HepG2 (cell line): ENCODE data around the gene CYLD. TPM values are rescaled to one million over a fixed set of nuclear protein-coding genes. Genes with fewer than 3 reads are reported as not detected.
A peak's percentile ranks its signal among the peaks of the same experiment; 100 is the strongest.

Experiments
- ATF7 ChIP-seq, 2 experiments: fragments of 450-650 bp in 1 of 2; sonication (generic) in 1 of 2; formaldehyde crosslinking in 1 of 2; IDR thresholded peaks; 2 replicates each; pipeline versions ENCODE4 v1.4.0 to v1.6.1; 2016 to 2020; ENCODE audit warnings: antibody characterized with exemption in 1 of 2, mild to moderate bottlenecking in 1 of 2, missing genetic modification reagents in 1 of 2
- GATA4 ChIP-seq: sonication (generic); IDR thresholded peaks from 2 replicates; pipeline ENCODE4 v1.6.1; 2016; ENCODE audit warnings: antibody characterized with exemption, low read depth, borderline replicate concordance
- HHEX ChIP-seq: IDR thresholded peaks from 2 replicates; pipeline ENCODE4 v1.6.1; 2016; ENCODE audit warnings: control low read depth
- MIER3 ChIP-seq: IDR thresholded peaks from 2 replicates; pipeline ENCODE4 v1.6.1; 2016; ENCODE audit warnings: missing compliant biosample characterization, borderline replicate concordance
- SMARCC2 ChIP-seq: fragments of 450-650 bp; IDR thresholded peaks from 2 replicates; pipeline ENCODE4 v1.6.1; 2017; ENCODE audit warnings: antibody characterized with exemption, mild to moderate bottlenecking
- SP140L ChIP-seq: sonication (generic); formaldehyde crosslinking; IDR thresholded peaks from 2 replicates; pipeline ENCODE4 v1.4.0; 2020; ENCODE audit warnings: missing genetic modification reagents, borderline replicate concordance
- SP5 ChIP-seq: IDR thresholded peaks from 2 replicates; pipeline ENCODE4 v1.6.1; 2016; ENCODE audit warnings: low read depth, borderline replicate concordance
- STAG1 ChIP-seq: sonication (generic); formaldehyde crosslinking; IDR thresholded peaks from 2 replicates; pipeline ENCODE4 v1.4.0; 2020; ENCODE audit warnings: missing genetic modification reagents
- THYN1 ChIP-seq: sonication (generic); formaldehyde crosslinking; IDR thresholded peaks from 2 replicates; pipeline ENCODE4 v1.8.1; 2023; ENCODE audit warnings: low read depth, mild to moderate bottlenecking, moderate library complexity, missing genetic modification reagents, borderline replicate concordance
- ZFX ChIP-seq: sonication (generic); formaldehyde crosslinking; IDR thresholded peaks from 2 replicates; pipeline ENCODE4 v1.4.0; 2020; ENCODE audit warnings: mild to moderate bottlenecking, low read depth, missing genetic modification reagents, moderate library complexity
- ZNF292 ChIP-seq: sonication (generic); formaldehyde crosslinking; IDR thresholded peaks from 2 replicates; pipeline ENCODE4 v1.8.1; 2022; ENCODE audit warnings: mild to moderate bottlenecking, low read depth, missing genetic modification reagents, borderline replicate concordance
- ZNF746 ChIP-seq: sonication (generic); formaldehyde crosslinking; IDR thresholded peaks from 2 replicates; pipeline ENCODE4 v1.8.0; 2022; ENCODE audit warnings: mild to moderate bottlenecking, missing genetic modification reagents
- polyA plus RNA-seq, 8 experiments: library from polyadenylated mRNA; depleted of rRNA in 3 of 8; stranded (reverse) in 7 of 8; unstranded in 1 of 8; fragments of >200 nt; fragmentation: Illumina TruSeq in 4 of 8; extraction: Trizol in 4 of 8; gene quantifications; 2 replicates each; pipeline versions ENCODE4 v1.2.1 to v1.2.3, GENCODE V29; 2011 to 2016; ENCODE audit warnings: low read depth in 4 of 8, missing spikeins in 1 of 8, mixed read lengths in 1 of 8; ENCODE audit not compliant: insufficient read depth in 1 of 8
- total RNA-seq, 5 experiments: library from RNA; depleted of rRNA; stranded (reverse); fragments of >200 nt; fragmentation: Illumina TruSeq; extraction: Trizol; gene quantifications; 2 replicates each; pipeline ENCODE4 v1.2.3, GENCODE V29; 2016; ENCODE audit warnings: low read depth in 1 of 5
- TF ChIP-seq, protein P1 (sequence below): IDR thresholded peaks from 2 replicates; pipeline ENCODE4 v1.6.1; 2016; ENCODE audit warnings: missing genetic modification reagents, missing compliant biosample characterization
- TF ChIP-seq, protein P2 (sequence below): sonication (generic); formaldehyde crosslinking; IDR thresholded peaks from 2 replicates; pipeline ENCODE4 v1.5.0; 2020; ENCODE audit warnings: missing genetic modification reagents
- TF ChIP-seq, protein P3 (sequence below), 2 experiments: fragments of 450-650 bp in 1 of 2; sonication (generic) in 1 of 2; formaldehyde crosslinking in 1 of 2; IDR thresholded peaks; 2 replicates each; pipeline versions ENCODE4 v1.6.1 to v1.8.0; 2016 to 2022; ENCODE audit warnings: antibody characterized with exemption in 1 of 2, mild to moderate bottlenecking in 1 of 2, missing genetic modification reagents in 1 of 2

The CYLD gene
- total and polyA plus RNA-seq, 2 of the 13 experiments (the other 11 are each of a cell fraction or from before 2014, with no cell fraction given), result 6.1 to 11.4 TPM

DNA sequence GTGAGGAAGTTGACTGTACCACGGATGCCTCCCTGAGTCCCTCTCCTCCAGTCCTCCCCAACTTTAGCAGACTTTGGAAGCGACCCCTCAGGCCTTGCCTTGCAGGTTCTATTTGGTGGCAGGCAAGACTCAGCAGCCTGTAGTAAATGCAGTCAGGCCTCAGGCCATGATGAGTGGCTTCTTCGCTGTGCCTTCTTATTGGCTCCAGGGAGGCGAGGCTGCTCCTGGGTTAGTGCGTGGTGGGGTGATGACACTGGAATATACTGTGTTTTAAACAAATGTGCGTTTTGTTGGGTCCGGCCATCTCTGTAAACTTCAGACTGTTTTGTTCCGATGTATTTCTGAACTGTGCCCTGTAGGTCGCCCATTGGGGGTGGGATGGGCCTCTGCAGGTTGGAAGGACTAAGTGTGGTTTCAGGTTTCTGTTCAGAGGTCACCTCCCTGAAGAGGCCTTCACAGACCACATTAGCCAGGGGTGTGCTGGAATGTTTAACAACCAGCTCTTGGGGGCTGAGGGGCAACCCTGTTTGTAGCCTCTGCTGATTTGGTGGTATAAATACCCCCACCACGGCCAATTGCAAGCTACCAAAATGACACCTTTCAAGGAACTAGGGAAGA is 62.5 kb downstream of the CYLD start (continued):
- TF ChIP-seq, protein P1, sequence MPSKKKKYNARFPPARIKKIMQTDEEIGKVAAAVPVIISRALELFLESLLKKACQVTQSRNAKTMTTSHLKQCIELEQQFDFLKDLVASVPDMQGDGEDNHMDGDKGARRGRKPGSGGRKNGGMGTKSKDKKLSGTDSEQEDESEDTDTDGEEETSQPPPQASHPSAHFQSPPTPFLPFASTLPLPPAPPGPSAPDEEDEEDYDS (CRISPR knock-in tag), result peak; percentile 61; the same call in 1 of the 2 replicates
- TF ChIP-seq SMARCC2 (no peak), SP5 (CRISPR knock-in tag) (0 out of 2 replicates have a peak, but pooled peaks have one; percentile 34), HHEX (CRISPR knock-in tag) (no peak), ZNF292 (CRISPR knock-in tag) (peak; percentile 54; the same call in 1 of the 2 replicates), MIER3 (CRISPR knock-in tag) (peak; percentile 35; the same call in 1 of the 2 replicates), GATA4 (no peak), ZFX (CRISPR knock-in tag) (peak; percentile 87), ZNF746 (peak; percentile 63; the same call in 1 of the 2 replicates), ATF7 (IDR thresholded peaks at IDR 0.05) (no peak), ATF7 (CRISPR knock-in tag; IDR thresholded peaks at IDR 0.05) (peak; percentile 65), STAG1 (CRISPR knock-in tag) (no peak), THYN1 (no peak), SP140L (CRISPR knock-in tag) (no peak)
- TF ChIP-seq, protein P2, sequence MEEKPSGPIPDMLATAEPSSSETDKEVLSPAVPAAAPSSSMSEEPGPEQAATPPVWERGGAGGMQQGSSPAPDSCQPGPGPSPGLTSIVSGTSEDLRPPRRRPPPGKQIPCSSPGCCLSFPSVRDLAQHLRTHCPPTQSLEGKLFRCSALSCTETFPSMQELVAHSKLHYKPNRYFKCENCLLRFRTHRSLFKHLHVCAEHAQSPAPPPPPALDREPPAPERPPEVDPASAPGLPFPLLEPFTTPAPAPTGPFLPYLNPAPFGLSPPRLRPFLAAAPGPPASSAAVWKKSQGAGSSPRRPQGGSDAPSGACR (CRISPR knock-in tag), result no peak
- TF ChIP-seq, protein P3, sequence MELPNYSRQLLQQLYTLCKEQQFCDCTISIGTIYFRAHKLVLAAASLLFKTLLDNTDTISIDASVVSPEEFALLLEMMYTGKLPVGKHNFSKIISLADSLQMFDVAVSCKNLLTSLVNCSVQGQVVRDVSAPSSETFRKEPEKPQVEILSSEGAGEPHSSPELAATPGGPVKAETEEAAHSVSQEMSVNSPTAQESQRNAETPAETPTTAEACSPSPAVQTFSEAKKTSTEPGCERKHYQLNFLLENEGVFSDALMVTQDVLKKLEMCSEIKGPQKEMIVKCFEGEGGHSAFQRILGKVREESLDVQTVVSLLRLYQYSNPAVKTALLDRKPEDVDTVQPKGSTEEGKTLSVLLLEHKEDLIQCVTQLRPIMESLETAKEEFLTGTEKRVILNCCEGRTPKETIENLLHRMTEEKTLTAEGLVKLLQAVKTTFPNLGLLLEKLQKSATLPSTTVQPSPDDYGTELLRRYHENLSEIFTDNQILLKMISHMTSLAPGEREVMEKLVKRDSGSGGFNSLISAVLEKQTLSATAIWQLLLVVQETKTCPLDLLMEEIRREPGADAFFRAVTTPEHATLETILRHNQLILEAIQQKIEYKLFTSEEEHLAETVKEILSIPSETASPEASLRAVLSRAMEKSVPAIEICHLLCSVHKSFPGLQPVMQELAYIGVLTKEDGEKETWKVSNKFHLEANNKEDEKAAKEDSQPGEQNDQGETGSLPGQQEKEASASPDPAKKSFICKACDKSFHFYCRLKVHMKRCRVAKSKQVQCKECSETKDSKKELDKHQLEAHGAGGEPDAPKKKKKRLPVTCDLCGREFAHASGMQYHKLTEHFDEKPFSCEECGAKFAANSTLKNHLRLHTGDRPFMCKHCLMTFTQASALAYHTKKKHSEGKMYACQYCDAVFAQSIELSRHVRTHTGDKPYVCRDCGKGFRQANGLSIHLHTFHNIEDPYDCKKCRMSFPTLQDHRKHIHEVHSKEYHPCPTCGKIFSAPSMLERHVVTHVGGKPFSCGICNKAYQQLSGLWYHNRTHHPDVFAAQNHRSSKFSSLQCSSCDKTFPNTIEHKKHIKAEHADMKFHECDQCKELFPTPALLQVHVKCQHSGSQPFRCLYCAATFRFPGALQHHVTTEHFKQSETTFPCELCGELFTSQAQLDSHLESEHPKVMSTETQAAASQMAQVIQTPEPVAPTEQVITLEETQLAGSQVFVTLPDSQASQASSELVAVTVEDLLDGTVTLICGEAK (IDR thresholded peaks at IDR 0.05), result no peak
- TF ChIP-seq, protein P3 (CRISPR knock-in tag; IDR thresholded peaks at IDR 0.05), result no peak
